HG02642 (cell line): ENCODE data around the gene LTBP4.
"Not testable (repeated sequence)": the region's sequence is repeated elsewhere in the genome, so short reads cannot be mapped to it uniquely, and the experiment has no call there.

Source experiments
- ATAC-seq: cut with Tn5 transposase; IDR thresholded peaks from one replicate; pipeline ENCODE4 v1.9.1; 2021; ENCODE audit warnings: mild to moderate bottlenecking; ENCODE audit not compliant: unreplicated experiment, poor library complexity

Gene LTBP4

DNA sequence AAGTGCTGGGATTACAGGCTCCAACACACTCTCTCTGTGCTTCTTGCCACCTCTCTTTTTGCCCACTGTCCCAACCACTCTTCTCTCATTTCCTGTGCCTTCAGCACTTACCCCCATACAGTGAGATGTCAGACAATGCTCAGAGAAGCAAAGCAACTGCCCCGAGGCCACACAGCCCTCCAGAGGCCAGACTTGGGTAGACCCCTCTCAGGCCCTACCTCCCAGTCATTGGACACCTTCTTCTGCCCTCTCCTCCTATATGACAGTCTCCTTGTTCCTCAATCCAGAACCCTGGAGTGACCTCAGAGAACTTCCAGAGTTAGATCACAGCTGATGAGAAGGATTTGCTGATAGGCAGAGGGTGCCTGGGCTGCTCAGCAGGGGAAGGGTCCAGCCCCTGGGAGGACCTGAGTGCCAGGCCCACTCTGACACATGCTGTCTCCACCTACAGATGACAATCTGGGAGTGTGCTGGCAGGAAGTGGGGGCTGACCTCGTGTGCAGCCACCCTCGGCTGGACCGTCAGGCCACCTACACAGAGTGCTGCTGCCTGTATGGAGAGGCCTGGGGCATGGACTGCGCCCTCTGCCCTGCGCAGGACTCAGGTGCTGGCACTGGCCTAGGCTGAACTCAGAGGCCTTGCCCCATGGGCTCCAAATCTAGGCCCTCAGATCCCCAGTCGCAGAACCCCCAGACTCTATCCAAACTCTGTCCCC, 24.4 kb downstream of the LTBP4 start:
- no peak for ATAC-seq

DNA sequence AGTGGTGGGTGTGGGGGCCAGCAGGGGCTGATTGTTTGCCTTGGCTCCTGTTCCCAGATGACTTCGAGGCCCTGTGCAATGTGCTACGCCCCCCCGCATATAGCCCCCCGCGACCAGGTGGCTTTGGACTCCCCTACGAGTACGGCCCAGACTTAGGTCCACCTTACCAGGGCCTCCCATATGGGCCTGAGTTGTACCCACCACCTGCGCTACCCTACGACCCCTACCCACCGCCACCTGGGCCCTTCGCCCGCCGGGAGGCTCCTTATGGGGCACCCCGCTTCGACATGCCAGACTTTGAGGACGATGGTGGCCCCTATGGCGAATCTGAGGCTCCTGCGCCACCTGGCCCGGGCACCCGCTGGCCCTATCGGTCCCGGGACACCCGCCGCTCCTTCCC, 25.7 kb downstream of the LTBP4 start:
- ATAC-seq, result no peak

DNA sequence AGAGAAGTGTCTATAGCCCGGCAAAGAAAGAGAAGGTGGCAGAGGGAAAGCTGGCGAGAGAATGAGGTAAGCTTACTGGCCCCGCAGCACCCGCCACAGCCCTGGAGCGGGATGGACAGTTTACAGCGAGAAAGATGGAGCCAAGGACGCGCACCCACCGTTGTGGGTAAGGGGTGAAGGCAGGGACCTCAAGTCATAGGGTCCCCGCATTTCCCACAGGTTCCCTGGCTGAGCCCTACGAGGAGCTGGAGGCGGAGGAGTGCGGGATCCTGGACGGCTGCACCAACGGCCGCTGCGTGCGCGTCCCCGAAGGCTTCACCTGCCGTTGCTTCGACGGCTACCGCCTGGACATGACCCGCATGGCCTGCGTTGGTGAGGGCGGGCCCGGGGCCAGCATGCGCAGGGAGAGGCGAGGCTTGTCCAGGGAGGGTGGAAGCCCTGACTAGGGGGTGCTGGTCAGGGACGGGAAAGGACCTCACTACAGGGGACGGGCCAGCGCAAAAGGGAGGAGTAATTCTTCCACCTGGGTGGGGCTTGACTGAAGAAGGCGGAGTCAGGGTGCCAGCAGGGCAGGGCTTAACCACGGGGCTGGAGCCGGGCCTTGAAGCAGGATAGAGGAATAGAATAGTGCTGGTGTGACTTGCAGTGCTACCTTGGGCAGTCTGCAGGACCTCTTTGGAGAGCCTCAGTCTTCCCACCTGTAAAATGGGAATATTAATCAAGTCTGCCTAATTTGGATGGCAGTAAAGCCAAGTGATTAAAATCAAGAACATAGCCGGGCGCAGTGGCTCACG, 26.5 kb downstream of the LTBP4 start:
- no peak for ATAC-seq

DNA sequence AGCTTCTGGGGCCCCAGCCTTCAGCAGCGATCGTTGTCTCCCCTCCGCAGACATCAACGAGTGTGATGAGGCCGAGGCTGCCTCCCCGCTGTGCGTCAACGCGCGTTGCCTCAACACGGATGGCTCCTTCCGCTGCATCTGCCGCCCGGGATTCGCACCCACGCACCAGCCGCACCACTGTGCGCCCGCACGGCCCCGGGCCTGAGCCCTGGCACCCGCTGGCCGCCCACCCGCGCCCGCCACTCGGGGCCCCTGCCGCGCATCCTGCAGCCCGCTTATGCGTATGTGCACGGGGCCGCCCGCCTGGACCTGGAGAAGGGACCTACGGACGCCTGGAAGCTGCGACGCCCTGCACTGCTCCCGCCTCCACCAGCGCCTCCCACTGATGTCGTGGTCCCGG, 28.2 kb downstream of the LTBP4 start:
- no peak for ATAC-seq

DNA sequence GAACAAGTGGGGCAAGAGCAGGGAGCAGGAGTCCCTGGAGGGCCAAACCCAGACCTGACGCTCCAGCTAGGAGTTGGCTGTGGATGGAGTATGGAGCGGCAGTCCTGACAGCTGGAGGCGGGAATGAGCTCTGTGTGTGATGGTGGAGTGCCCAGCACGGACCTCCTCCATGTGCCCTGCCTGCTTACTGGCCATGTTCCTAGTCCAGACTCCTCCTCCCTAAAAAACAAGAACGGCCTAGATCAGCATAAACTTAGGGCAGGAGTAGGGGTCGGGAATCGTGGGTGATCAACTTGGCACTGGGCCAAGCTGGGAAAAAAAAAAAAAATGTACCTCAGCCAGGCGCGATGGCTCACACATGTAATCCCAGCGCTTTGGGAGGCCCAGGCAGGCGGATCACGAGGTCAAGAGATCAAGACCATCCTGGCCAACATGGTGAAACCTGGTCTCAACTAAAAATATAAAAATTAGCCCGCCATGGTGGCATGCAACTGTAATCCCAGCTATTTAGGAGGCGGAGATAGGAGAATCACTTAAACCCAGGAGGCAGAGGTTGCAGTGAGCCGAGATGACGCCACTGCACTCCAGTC, 29.5 kb downstream of the LTBP4 start:
- no peak for ATAC-seq

DNA sequence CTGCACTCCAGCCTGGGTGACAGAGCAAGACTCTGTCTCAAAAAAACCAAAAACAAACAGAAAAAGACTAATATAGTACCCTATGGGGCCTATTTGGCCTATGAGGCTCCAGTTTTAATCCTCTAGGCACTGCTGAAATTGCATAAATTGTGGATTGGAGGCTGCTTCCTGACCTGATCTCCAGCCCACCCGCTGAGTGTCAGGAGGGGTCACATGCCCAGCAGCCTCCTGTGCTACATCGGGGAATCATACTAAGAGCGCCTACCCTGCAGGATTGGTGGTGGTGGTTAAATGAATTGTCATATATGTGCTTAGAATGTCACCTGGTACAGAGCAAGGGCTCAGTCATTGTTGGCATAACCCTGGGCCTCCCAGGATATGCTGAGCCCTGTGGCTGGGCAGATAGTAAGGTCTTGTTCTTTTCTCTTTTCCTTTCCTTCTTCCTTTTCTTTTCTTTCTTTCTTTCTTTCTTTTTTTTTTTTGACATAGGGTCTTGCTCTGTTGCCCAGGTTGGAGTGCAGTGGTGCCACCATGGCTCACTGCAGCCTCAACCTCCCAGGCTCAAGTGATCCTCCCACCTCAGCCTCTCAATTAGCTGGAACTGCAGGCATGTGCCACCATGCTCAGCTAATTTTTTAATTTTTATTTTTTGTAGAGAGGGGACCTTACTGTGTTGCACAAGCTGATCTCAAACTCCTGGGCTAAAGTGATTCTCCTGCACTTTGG, 31.3 kb downstream of the LTBP4 start:
- ATAC-seq, result no peak

DNA sequence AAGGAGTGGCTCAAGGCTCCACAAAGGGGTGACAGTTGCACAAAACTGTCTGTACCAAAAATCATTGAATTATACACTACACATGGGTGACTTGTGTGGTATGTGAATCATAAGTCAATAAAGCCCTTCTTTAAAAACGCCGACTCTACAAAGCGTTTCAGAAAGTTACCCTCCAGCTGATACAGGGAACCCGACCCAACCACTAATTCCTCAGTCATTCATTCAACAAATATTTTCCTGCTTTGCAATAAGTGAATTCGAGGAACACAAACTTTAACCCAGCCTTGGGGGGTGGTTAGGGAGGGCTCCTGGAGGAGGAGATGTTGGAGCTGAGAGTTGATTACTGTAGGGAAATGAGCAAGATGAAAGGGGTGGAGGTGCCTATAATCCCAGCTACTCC, 32.0 kb downstream of the LTBP4 start:
- ATAC-seq, result no peak

DNA sequence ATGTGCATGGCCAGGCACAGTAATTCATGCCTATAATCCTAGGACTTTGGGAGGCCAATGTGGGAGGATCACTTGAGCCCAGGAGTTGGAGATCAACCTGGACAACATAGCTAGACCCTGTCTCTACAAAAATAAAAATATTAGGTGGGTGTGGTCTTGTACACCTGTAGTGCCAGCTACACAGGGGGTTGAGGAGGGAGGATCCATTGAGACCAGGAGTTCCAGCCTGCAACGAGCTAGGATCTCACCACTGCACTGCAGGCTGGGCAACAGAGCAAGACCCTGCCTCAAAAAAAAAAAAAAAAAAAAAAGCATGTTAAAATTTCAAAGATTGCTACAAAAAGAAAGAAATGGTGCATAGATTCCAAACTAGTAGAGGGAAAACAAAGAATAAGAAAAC, 37.2 kb downstream of the LTBP4 start:
- ATAC-seq, result no peak

DNA sequence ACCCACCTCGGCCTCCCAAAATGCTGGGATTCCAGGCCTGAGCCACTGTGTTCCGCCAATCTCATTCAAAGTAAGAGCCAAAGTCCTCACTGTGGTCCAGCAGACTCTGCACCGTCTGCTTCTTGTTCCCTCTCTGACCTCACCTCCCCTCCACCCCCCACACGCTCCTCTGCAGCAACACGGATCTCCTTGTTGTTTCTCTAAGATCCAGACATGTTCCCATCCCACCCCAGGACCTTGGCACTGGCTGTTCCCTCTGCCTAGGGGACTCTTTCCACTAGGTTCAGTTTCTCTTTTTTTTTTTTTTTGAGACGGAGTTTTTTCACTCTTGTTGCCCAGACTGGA, 38.4 kb downstream of the LTBP4 start:
- no peak for ATAC-seq

DNA sequence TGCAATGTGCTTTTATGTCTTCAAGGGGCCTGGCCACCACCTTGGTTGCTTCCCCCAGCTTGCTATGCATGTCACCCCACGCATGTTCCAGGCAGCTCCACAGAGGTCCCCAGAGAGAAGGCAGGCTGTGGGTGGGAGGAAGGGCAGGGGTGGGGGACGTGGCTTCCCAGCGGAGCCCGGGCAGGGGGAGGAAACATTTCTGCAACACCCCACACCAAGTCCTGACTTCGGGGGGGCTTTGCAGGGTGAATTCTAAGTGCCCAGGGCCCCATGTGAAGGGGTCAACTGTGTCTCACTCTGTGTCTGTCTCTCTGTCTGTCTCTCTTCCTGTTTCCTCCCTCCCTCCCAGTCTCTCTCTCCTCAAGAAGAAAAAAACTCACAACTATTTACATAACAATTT, 39.6 kb downstream of the LTBP4 start:
- ATAC-seq, result no peak

DNA sequence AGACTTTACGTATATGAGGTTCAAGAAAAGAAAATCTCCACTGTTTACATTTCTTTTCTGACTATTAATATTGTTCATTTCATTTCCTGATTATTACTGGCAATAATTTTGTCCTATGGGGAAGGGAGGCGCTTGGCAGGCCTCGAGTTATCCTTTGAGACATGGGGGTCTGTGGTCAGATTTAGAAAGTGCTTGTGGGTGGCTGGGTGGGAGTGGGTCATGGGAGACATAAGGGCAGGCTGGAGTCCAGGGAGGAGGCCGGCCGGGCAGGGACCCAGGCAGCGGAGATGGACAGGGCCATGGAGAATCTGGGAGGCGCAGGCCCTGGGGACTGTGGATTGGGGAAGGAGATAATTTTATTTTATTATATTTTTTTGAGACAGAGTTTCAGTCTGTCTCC, 40.1 kb downstream of the LTBP4 start:
- ATAC-seq, result no peak

DNA sequence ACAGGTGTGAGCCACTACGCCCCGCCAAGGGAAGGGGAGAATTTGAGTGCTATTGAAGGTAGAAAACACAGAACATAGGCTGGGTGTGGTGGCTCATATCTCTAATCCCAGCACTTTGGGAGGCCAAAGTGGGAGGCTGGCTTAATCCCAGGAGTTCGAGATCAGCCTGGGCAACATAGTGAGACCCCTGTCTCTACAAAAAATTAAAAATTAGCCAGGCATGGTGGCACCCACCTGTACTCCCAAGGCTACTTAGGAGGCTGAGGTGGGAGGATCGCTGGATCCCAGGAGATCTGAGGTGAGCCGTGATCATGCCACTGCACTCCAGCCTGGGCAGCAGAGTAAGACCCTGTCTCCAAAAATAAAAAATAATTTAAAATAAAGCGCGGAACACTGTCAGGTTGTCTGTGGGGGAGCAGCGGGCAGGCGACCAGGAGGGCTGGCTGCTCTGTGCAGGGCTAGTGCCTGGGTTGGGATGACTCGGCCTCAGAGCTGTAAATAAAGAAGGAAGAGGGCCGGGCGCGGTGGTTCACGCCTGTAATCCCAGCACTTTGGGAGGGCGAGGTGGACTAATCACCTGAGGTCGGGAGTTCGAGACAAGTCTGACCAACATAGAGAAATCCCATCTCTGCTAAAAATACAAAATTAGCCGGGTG, 41.0 kb downstream of the LTBP4 start:
- no peak for ATAC-seq

DNA sequence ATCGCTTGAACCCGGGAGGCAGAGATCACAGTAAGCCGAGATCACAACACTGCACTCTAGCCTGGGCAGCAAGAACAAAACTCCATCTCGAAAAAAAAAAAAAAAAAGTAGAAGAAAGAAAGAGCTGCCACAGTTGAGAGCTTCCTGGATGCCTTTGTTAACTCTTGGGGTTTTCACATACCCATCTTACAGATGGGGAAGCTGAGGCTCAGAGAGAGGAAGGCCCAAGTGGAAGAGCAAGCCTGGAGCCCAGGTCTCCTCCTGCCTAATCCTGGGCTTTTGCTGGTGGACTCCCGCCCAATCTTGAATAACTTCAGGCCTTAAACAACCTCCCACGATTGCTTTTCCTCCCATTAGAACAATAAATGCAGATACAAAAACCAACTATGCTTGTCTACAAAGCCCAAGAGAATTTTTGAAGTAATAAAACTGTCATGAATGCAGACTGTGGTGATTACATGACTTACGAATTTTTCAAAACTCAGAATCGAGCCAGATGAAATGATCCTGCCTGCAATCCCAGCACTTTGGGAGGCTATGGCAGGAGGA, 41.7 kb downstream of the LTBP4 start:
- ATAC-seq, result no peak

DNA sequence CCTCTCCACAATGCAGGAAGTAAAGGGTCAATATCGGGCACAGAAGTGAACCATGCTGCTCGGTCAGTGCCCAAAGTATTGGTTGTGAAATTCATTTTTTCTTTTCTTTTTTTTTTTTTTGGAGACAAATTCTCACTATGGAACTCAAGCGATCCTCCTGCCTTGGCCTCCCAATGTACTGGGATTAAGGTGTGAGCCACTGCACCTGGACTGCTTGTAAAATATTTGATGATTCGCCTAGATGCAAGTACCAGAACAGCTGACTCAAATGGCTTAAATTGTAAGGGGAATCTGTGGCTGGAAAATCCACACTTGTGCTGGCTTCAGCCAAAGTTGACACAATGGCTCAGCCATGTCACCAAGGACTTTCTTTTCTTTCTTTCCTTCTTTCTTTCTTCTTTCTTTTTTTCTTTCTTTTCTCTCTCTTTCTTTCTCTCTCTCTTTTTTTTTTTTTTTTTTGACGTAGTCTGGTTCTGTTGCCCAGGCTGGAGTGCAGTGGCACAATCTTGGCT, 45.6 kb downstream of the LTBP4 start:
- ATAC-seq, result no peak

DNA sequence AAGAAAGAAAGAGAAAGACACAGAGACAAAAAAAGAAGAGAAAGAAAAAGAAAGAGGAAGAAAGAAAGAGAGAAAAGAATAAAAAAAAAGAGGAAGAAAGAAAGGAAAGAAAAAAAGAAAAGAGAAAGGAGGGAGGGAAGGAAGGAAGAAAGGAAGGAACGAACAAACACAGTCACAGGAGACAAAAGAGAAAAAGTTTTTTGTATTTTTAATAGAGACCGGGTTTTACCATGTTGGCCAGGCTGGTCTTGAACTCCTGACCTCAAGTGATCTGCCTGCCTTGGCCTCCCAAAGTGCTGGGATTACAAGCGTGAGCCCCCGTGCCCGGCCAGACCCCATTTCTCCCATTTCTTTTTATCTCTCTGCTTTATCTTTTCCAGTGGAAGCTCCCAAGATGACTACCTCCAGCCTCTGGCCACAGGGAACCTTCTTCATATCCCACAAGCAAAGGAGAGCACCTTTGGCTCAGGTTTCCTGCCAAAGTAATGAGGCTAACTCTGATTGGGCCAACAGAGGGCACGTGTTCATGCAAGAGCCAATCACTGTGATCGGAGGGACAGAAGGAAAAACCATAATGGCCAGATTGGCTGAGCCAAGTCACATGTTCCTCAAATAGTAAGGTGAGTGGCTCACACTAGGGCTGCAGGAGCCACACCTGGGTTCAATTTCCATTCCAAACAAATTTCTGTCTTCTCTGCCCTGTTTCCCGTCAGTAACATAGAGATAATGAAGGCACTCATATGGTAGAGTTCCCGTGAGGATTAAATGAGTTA, 48.9 kb downstream of the LTBP4 start:
- not testable (repeated sequence) for ATAC-seq

DNA sequence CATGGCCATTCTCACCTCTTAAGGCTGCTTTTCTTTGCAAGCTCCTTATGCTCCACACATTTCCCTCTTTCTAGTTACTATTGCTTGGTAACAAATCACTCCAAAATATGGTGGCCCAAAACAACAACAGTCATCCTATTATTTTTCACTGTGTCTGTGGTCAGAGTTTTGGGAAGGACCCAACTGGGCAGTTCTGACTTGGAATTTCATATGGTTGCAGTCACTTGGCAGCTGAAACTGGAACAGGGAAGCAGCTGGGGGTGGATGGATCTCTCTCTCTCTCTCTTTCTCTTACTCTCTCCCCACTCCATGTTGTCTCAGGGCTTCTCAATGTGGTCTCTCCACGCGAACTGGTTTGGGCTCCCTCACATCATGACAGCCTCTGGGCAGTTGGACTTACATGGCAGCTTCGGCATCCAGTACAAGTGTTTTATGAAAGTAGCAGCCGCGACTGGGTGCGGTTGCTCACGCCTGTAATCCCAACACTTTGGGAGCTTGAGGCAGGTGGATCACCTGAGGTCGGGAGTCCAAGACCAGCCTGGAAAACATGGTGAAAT, 49.7 kb downstream of the LTBP4 start:
- ATAC-seq, result no peak

DNA sequence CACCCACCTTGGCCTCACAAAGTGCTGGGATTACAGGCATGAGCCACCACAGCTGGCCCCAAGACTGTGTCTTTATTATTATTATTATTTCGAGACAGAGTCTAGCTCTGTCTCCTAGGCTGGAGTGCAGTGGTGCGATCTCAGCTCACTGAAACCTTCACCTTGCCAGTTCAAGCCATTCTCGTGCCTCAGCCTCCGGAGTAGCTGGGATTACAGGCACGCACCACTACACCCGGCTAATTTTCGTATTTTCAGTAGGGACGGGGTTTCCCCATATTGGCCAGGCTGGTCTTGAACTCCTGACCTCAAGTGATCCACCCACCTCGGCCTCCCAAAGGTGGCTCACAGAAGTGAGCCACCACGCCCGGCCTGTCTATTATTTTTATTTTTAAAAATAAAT, 51.1 kb downstream of the LTBP4 start:
- ATAC-seq, result not testable (repeated sequence)

DNA sequence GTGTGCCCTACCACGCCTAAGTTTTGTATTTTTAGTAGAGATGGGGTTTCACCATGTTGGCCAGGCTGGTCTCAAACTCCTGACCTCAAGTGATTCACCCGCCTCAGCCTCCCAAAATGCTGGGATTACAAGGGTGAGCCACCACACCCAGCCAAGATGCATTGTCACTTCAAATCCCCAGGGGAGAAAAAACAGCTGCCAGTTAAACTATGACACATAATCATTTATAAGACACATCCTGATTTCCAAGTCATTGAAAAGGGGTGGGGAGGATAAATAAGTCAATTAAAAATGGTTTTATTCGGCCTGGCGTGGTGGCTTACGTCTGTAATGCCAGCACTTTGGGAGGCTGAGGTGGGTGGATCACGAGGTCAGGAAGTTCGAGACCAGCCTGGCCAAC, 54.5 kb downstream of the LTBP4 start:
- ATAC-seq, result not testable (repeated sequence)

DNA sequence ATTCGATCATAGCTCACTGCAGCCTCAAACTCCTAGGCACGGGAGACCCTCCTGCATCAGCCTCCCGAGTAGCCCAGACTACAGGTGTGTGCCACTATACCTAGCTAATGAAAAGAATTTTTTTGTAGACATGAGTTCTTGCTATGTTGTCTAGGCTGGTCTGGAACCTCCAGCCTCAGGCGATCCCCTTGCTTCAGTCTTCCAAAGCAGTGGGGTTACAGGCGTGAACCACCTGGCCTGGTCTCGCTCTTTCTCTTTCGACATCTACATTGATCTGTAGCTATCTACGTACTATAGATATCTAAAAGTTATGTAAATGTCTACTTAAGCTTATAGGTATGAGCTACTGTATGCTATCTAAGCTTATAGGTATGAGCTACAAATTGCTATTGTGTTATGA, 56.9 kb downstream of the LTBP4 start:
- ATAC-seq, result no peak
